NCI-H1436 treated with DMSO at 0.1 percent for 48 hours (cell line): ENCODE results near the gene TET1.
"Not testable (repeated sequence)": the region's sequence is repeated elsewhere in the genome, so short reads cannot be mapped to it uniquely, and the experiment has no call there.

ENCODE experiments used
- DNase-seq: peaks from one replicate; lab custom pipeline; 2025; lab: John Stamatoyannopoulos, UW

TET1 gene

GRCh38 chr10:68611227-68611626 lies 51.1 kb downstream of the TET1 start:
- DNase-seq = no peak

GRCh38 chr10:68613974-68614373 lies 53.8 kb downstream of the TET1 start:
- DNase-seq = not testable (repeated sequence)

GRCh38 chr10:68617691-68618090 lies 57.6 kb downstream of the TET1 start:
- DNase-seq = not testable (repeated sequence)

- no peak for DNase-seq
Observed at GRCh38 chr10:68618234-68618633, 58.1 kb downstream of the TET1 start.

- DNase-seq = no peak
Observed at GRCh38 chr10:68619595-68619994, 59.5 kb downstream of the TET1 start.

- DNase-seq = no peak
Observed at GRCh38 chr10:68625316-68625921, 65.3 kb downstream of the TET1 start.

GRCh38 chr10:68628576-68629127 lies 68.5 kb downstream of the TET1 start:
- no peak for DNase-seq

GRCh38 chr10:68632271-68632560 lies 72.1 kb downstream of the TET1 start:
- not testable (repeated sequence) for DNase-seq

GRCh38 chr10:68633281-68633680 lies 73.1 kb downstream of the TET1 start:
- no peak for DNase-seq

GRCh38 chr10:68633816-68634466 lies 73.8 kb downstream of the TET1 start:
- no peak for DNase-seq

GRCh38 chr10:68636335-68636734 lies 76.2 kb downstream of the TET1 start:
- DNase-seq = no peak

- not testable (repeated sequence) for DNase-seq
Observed at GRCh38 chr10:68643550-68643949, 83.4 kb downstream of the TET1 start.

- DNase-seq = no peak
Observed at GRCh38 chr10:68647672-68648341, 87.7 kb downstream of the TET1 start.

- DNase-seq = no peak
Observed at GRCh38 chr10:68655620-68656126, 95.5 kb downstream of the TET1 start.

GRCh38 chr10:68665841-68666240 lies 105.7 kb downstream of the TET1 start:
- DNase-seq = no peak

GRCh38 chr10:68666280-68666760 lies 106.2 kb downstream of the TET1 start:
- no peak for DNase-seq

- no peak for DNase-seq
Observed at GRCh38 chr10:68668231-68668630, 108.1 kb downstream of the TET1 start.

GRCh38 chr10:68668972-68669371 lies 108.8 kb downstream of the TET1 start:
- no peak for DNase-seq

GRCh38 chr10:68684413-68684812 lies 124.3 kb downstream of the TET1 start:
- no peak for DNase-seq

- no peak for DNase-seq
Observed at GRCh38 chr10:68696018-68696417, 135.9 kb downstream of the TET1 start.

GRCh38 chr10:68697106-68697505 lies 137.0 kb downstream of the TET1 start:
- DNase-seq = no peak

GRCh38 chr10:68700197-68700596 lies 140.1 kb downstream of the TET1 start:
- no peak for DNase-seq

GRCh38 chr10:68705548-68705947 lies 145.4 kb downstream of the TET1 start:
- no peak for DNase-seq
